Panc1 (cell line): ENCODE measurements around the gene PIGS. TPM values are rescaled to one million over a fixed set of nuclear protein-coding genes. Genes with fewer than 3 reads are reported as not detected.
A peak's percentile ranks its signal among the peaks of the same experiment; 100 is the strongest.

Experiments used
- ATAC-seq: fragments of 200-7000 bp; cut with Tn5 transposase; 2 replicates; pipeline ENCODE4 v1.9.1; 2020; ENCODE audit warnings: mild to moderate bottlenecking, moderate library complexity
- BruUV-seq: library from RNA; stranded (reverse); fragments of 400-500 nt; replicated peaks from 2 replicates; lab custom pipeline; 2021; lab: Mats Ljungman, UMichigan
- CTCF ChIA-PET: fragments of 300-600 bp; sonication (Branson Sonifier 250); formaldehyde crosslinking; loops from one replicate; lab custom pipeline; 2022; ENCODE audit warnings: antibody characterized with exemption; lab: Charles Lee
- POLR2A ChIA-PET: fragments of 300-600 bp; sonication (Branson Sonifier 250); formaldehyde crosslinking; loops from one replicate; lab custom pipeline; 2022; ENCODE audit warnings: antibody characterized with exemption; lab: Charles Lee
- DNase-seq: peaks from one replicate; pipeline ENCODE4 v3.0.0-alpha.2; 2010; ENCODE audit warnings: low read depth, low spot score
- H3K27ac ChIP-seq: 2 replicates; pipeline ENCODE4 v1.5.1; 2011; ENCODE audit warnings: mild to moderate bottlenecking, low read length, inconsistent platforms
- H3K27me3 ChIP-seq: fragments of 200-500 bp; sonication (Bioruptor generic); 2 replicates; pipeline ENCODE4 v1.6.0; 2014; ENCODE audit warnings: low read length, inconsistent platforms; ENCODE audit not compliant: control insufficient read depth, insufficient read depth
- H3K36me3 ChIP-seq: fragments of 200-500 bp; sonication (Bioruptor generic); 2 replicates; pipeline ENCODE4 v1.5.1; 2014; ENCODE audit warnings: inconsistent platforms, mild to moderate bottlenecking, low read length, moderate library complexity; ENCODE audit not compliant: control insufficient read depth, insufficient read depth
- H3K4me1 ChIP-seq: 2 replicates; pipeline ENCODE4 v1.5.1; 2011; ENCODE audit warnings: inconsistent platforms, mild to moderate bottlenecking, low read length, moderate library complexity; ENCODE audit not compliant: control insufficient read depth, insufficient read depth
- H3K4me3 ChIP-seq, 2 experiments: 2 replicates each; pipeline ENCODE4 v1.5.1; 2011 to 2012; ENCODE audit warnings: low read depth in 2 of 2, low read length in 2 of 2, mild to moderate bottlenecking in 2 of 2, inconsistent platforms in 1 of 2, moderate library complexity in 1 of 2
- H3K9me3 ChIP-seq: fragments of 200-500 bp; sonication (Bioruptor generic); 2 replicates; pipeline ENCODE4 v1.5.1; 2014; ENCODE audit warnings: low read depth, mild to moderate bottlenecking, inconsistent platforms, low read length, moderate library complexity; ENCODE audit not compliant: control insufficient read depth, insufficient read depth
- POLR2AphosphoS5 ChIP-seq: IDR thresholded peaks from 2 replicates; pipeline ENCODE4 v1.6.1; 2012; ENCODE audit warnings: mild to moderate bottlenecking, low read depth, low read length, moderate library complexity
- SIN3A ChIP-seq: IDR thresholded peaks from 2 replicates; pipeline ENCODE4 v1.6.1; 2012; ENCODE audit warnings: low read depth, mild to moderate bottlenecking, low read length, moderate library complexity, borderline replicate concordance; ENCODE audit not compliant: insufficient read depth
- TCF7L2 ChIP-seq: IDR thresholded peaks from 2 replicates; pipeline ENCODE4 v1.6.1; 2011; ENCODE audit warnings: mild to moderate bottlenecking, low read depth, low read length, inconsistent platforms
- in situ Hi-C: cut with HindIII; loops from 2 replicates; pipeline ENCODE4 v1.10.0; 2016; ENCODE audit warnings: low sequenced_read_pairs, low pct_unique_long_range_greater_than_20kb
- intact Hi-C: fragments of 100-400 bp; cut with micrococcal nuclease; formaldehyde crosslinking; loops from one replicate; pipeline ENCODE4 v1.10.0; 2022; ENCODE audit not compliant: unreplicated experiment
- total RNA-seq: library from RNA; stranded (reverse); gene quantifications from one replicate; pipeline ENCODE4 v1.2.1, GENCODE V29; 2021; ENCODE audit not compliant: unreplicated experiment
- TF ChIP-seq, protein P1 (sequence below): fragments of 450-650 bp; IDR thresholded peaks from 2 replicates; pipeline ENCODE4 v1.5.1; 2017; ENCODE audit warnings: mild to moderate bottlenecking
- TF ChIP-seq, protein P2 (sequence below), 2 experiments: IDR thresholded peaks; 2 replicates each; pipeline ENCODE4 v1.6.1; 2011 to 2012; ENCODE audit warnings: low read depth in 2 of 2, control low read depth in 1 of 2, low read length in 1 of 2, mild to moderate bottlenecking in 1 of 2, moderate library complexity in 1 of 2; ENCODE audit not compliant: insufficient read depth in 1 of 2

Gene PIGS
- total RNA-seq, 1 experiment from 2014 or later: 78.8 TPM

DNA sequence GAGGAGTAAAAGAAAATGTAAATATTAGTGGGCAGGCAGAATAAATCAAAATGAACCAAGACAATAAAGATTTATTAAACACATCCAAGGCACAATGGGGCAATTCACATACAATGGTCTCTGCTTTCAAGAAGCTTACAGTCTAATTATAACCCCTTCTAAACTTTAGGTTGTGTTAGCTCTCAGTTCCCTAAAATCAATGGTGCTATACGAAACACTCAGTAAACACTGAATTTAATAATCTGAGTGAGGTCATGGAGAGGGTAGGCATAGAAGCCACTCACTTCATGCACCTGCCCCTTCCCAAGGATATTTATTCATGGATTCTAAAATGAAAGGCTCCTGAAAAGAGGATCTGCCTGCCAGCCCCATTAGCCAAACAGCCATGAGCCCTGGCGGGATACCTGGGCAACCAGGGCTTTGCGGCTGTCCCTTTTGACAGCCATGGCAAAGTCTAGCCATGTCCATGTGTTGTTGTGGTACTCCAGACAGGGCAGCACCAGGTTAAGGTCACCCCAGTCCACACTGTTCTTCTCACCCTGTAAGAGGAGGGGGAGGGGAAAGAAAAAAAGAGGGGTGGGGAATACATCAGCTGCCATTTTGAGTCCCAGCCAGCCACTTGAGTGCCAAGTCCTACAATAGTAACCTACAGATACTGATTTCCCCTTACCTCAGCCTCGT is 44.1 kb upstream of the PIGS start:
- Histone ChIP-seq H3K4me1 (no peaks in the 10 kb centered on the region), H3K36me3 (peaks cover 45% of the 10 kb centered on the region), H3K9me3 (no peaks in the 10 kb centered on the region), H3K27me3 (no peaks in the 10 kb centered on the region), H3K27ac (no peak overlapping the region), H3K4me3 (no peak overlapping the region)
- no TSS peak for BruUV-seq
- intact Hi-C loops (no loop called here), in situ Hi-C loops (no loop called here)
- TF ChIP-seq TCF7L2 (no peak), POLR2AphosphoS5 (0 out of 2 replicates have a peak, but pooled peaks have one; percentile 17)
- no peak for DNase-seq
- POLR2A ChIA-PET: no interaction called here
- CTCF ChIA-PET: no interaction called here
- no peak for ATAC-seq

DNA sequence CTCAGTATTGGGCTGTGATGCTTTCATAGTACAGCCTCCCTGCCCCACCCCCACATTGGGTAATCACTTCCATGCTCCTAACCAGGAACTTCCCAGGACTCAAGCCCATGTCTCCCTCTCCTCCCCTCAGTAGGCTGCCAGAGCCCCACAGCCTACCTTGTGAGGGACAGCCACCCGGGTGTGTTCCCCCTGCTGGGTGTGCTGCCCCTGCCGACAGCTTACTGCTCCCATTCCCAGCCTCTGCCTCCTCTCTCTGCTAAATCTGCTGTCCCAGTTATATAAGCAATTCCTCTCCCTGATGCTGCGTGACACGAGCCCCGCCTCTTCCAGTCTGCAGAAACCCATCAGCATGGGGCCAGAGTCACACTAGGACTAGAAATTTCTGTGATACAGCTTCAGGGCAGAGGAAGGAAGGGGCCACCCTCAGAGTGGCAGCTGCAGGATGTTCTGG is 42.6 kb upstream of the PIGS start, which contains the start of gene RSKR:
RSKR (minus strand) TSS at position 255 of the 451 bp plus-strand sequence; CDS start at position 231, 24 bp downstream.
- ChIA-PET CTCF (no interaction called here), POLR2A (no interaction called here)
- H3K4me1 ChIP-seq: no peaks in the 10 kb centered on the region
- no TSS peak for BruUV-seq
- H3K36me3 ChIP-seq: peaks cover 32% of the 10 kb centered on the region
- H3K27ac ChIP-seq: no peak within 1 kb of the TSS
- DNase-seq (no peak), ATAC-seq (peak; percentile 16; the same call in 1 of the 2 replicates)
- no peak within 1 kb of the TSS for H3K4me3 ChIP-seq
- in situ Hi-C loops: no loop called here
- H3K9me3 ChIP-seq: no peaks in the 10 kb centered on the region
- intact Hi-C loops: no loop called here
- TF ChIP-seq SIN3A (no peak), TCF7L2 (no peak), POLR2AphosphoS5 (no peak)
- TF ChIP-seq, protein P1, sequence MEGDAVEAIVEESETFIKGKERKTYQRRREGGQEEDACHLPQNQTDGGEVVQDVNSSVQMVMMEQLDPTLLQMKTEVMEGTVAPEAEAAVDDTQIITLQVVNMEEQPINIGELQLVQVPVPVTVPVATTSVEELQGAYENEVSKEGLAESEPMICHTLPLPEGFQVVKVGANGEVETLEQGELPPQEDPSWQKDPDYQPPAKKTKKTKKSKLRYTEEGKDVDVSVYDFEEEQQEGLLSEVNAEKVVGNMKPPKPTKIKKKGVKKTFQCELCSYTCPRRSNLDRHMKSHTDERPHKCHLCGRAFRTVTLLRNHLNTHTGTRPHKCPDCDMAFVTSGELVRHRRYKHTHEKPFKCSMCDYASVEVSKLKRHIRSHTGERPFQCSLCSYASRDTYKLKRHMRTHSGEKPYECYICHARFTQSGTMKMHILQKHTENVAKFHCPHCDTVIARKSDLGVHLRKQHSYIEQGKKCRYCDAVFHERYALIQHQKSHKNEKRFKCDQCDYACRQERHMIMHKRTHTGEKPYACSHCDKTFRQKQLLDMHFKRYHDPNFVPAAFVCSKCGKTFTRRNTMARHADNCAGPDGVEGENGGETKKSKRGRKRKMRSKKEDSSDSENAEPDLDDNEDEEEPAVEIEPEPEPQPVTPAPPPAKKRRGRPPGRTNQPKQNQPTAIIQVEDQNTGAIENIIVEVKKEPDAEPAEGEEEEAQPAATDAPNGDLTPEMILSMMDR: no peak
- TF ChIP-seq, protein P2, sequence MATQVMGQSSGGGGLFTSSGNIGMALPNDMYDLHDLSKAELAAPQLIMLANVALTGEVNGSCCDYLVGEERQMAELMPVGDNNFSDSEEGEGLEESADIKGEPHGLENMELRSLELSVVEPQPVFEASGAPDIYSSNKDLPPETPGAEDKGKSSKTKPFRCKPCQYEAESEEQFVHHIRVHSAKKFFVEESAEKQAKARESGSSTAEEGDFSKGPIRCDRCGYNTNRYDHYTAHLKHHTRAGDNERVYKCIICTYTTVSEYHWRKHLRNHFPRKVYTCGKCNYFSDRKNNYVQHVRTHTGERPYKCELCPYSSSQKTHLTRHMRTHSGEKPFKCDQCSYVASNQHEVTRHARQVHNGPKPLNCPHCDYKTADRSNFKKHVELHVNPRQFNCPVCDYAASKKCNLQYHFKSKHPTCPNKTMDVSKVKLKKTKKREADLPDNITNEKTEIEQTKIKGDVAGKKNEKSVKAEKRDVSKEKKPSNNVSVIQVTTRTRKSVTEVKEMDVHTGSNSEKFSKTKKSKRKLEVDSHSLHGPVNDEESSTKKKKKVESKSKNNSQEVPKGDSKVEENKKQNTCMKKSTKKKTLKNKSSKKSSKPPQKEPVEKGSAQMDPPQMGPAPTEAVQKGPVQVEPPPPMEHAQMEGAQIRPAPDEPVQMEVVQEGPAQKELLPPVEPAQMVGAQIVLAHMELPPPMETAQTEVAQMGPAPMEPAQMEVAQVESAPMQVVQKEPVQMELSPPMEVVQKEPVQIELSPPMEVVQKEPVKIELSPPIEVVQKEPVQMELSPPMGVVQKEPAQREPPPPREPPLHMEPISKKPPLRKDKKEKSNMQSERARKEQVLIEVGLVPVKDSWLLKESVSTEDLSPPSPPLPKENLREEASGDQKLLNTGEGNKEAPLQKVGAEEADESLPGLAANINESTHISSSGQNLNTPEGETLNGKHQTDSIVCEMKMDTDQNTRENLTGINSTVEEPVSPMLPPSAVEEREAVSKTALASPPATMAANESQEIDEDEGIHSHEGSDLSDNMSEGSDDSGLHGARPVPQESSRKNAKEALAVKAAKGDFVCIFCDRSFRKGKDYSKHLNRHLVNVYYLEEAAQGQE (IDR thresholded peaks at IDR 0.05; ENCODE audit: insufficient read depth in 1 of 2, low read depth in 2 of 2, low read length in 1 of 2): no peak
- H3K27me3 ChIP-seq: no peaks in the 10 kb centered on the region
